Left lung (tissue), 10 donors: ENCODE data around the gene HTR4. TPM values are rescaled to one million over a fixed set of nuclear protein-coding genes. Genes with fewer than 3 reads are reported as not detected.

Source experiments
- ATAC-seq: fragments of 200-7000 bp; cut with Tn5 transposase; one replicate; pipeline ENCODE4 v1.9.1; 2020; ENCODE audit warnings: moderate library complexity
- DNase-seq, 4 donors: peaks; one replicate each; pipeline ENCODE4 v3.0.0-alpha.2; 2013 to 2020
- H3K27ac ChIP-seq, 2 donors: fragments of 200-600 bp; sonication (generic) in 1 of 2; one replicate each; pipeline versions ENCODE4 v1.5.0 to v1.8.0; 2020 to 2021
- H3K27me3 ChIP-seq, 2 donors: fragments of 200-600 bp; sonication (generic) in 1 of 2; one replicate each; pipeline versions ENCODE4 v1.5.0 to v1.8.0; 2020 to 2021
- H3K36me3 ChIP-seq, 2 donors: fragments of 200-600 bp; sonication (generic) in 1 of 2; one replicate each; pipeline versions ENCODE4 v1.5.0 to v1.8.0; 2020 to 2021
- H3K4me1 ChIP-seq, 2 donors: fragments of 200-600 bp; one replicate each; pipeline ENCODE4 v1.8.0; 2021
- H3K4me3 ChIP-seq, 2 donors: fragments of 200-600 bp; sonication (generic) in 1 of 2; one replicate each; pipeline versions ENCODE4 v1.5.0 to v1.8.0; 2020 to 2021; ENCODE audit warnings: mild to moderate bottlenecking in 1 of 2
- H3K9me3 ChIP-seq, 2 donors: fragments of 200-600 bp; sonication (generic) in 1 of 2; one replicate each; pipeline versions ENCODE4 v1.5.0 to v1.8.0; 2020 to 2021
- intact Hi-C, 2 donors: fragments of 100-400 bp; cut with DNase I; formaldehyde crosslinking; loops; one replicate each; pipeline versions ENCODE4 v1.11.2 to v1.14.2; 2022
- polyA plus RNA-seq, 6 donors: library from polyadenylated mRNA; unstranded; fragments of 120-200 nt; gene quantifications; one replicate each; pipeline ENCODE4 v1.2.1, GENCODE V29; 2013; ENCODE audit not compliant: insufficient read length in 6 of 6
- total RNA-seq, 2 donors: library from RNA; stranded (reverse); fragmentation: NEBNext Ultra II Directional; extraction: Animal tissue kit (Norgen Biotek cat#: 25700); gene quantifications; one replicate each; pipeline ENCODE4 v1.2.1, GENCODE V29; 2021
- TF ChIP-seq, protein P1 (sequence below), 2 donors: fragments of 200-600 bp; sonication (generic) in 1 of 2; IDR thresholded peaks; one replicate each; pipeline versions ENCODE4 v1.5.0 to v1.8.0; 2021; ENCODE audit warnings: antibody characterized with exemption in 2 of 2
- donor health status: DM: no; HTN: yes; CAD: no.
- donor health status: DM: no; HTN: no; CAD: no.

Gene HTR4
- total and polyA plus RNA-seq, 8 donors = 0.38 to 1.5 (median 0.76) TPM; not detected in 2

DNA sequence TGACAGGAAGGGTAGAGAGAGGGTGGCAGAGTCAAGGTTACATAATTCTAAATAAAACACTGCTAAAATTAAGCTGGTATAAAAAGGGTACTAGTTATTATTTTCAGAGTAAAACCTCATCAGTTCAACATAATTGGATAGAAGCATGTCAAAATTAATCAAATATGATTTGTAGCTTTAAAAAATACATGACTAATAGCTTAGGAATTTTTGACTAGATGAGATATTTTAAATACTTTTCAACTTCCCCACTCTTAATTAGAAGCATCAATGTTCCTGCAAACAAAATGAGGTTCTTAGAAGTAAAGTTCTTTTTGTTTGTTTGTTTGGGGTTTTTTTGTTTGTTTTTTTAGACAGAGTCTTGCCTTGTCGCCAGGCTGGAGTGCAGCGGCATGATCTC is 29.1 kb downstream of the HTR4 start:
- H3K9me3 ChIP-seq = no peaks in the 10 kb centered on the region
- ATAC-seq (no peak), DNase-seq (no peak)
- no peaks in the 10 kb centered on the region for H3K36me3 ChIP-seq
- no peak overlapping the region for H3K4me3 ChIP-seq
- peaks cover 0 to 6% of the 10 kb centered on the region in 2 donors for H3K27me3 ChIP-seq
- no peak overlapping the region for H3K27ac ChIP-seq
- TF ChIP-seq, protein P1, sequence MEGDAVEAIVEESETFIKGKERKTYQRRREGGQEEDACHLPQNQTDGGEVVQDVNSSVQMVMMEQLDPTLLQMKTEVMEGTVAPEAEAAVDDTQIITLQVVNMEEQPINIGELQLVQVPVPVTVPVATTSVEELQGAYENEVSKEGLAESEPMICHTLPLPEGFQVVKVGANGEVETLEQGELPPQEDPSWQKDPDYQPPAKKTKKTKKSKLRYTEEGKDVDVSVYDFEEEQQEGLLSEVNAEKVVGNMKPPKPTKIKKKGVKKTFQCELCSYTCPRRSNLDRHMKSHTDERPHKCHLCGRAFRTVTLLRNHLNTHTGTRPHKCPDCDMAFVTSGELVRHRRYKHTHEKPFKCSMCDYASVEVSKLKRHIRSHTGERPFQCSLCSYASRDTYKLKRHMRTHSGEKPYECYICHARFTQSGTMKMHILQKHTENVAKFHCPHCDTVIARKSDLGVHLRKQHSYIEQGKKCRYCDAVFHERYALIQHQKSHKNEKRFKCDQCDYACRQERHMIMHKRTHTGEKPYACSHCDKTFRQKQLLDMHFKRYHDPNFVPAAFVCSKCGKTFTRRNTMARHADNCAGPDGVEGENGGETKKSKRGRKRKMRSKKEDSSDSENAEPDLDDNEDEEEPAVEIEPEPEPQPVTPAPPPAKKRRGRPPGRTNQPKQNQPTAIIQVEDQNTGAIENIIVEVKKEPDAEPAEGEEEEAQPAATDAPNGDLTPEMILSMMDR (IDR thresholded peaks at IDR 0.05) = no peak
- no peaks in the 10 kb centered on the region for H3K4me1 ChIP-seq
- intact Hi-C loops = no loop called here

DNA sequence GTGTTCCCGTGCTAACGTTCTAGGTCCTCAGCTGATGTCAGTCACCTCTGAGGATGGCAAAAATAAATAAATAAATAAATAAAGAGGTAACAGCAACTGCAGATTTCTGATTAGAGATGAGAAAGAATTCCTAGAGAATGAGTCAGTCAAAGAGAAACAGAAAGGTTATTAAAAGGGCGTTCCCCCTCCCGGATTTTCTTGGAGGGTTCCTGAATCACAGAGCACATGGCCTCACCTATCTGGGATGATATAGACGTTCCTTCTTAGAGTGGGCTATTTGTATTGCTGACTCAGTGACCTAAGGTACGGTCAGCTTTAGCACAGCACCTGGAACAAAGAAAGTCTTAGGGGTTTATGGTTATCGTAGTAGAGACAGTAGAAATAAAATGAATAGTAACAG is 30.6 kb downstream of the HTR4 start:
- intact Hi-C loops = no loop called here
- TF ChIP-seq, protein P1 (IDR thresholded peaks at IDR 0.05) = no peak
- Histone ChIP-seq H3K9me3 (no peaks in the 10 kb centered on the region), H3K36me3 (no peaks in the 10 kb centered on the region), H3K4me1 (no peaks in the 10 kb centered on the region), H3K27ac (no peak overlapping the region), H3K27me3 (peaks cover 0 to 6% of the 10 kb centered on the region in 2 donors), H3K4me3 (no peak overlapping the region)
- ATAC-seq (no peak), DNase-seq (no peak)

DNA sequence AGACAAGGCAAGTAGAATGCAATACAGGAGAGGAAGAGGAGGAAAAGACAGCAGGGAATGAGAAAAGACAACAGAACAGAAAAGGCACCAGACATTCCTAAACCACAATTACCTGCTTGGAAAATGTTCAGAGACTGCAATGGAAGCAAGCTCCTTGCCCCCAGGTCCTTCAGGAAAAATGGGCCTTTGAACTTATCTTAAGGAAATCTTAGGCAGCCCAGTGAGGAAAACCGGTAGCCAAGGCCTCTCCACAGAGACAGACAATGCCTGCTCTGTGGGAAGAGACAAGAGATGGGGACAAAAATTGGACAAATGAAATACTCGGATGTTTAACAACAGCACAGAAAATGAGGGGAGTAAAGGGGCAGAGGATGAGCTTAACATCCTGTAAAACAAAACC is 31.2 kb downstream of the HTR4 start:
- intact Hi-C loops = no loop called here

DNA sequence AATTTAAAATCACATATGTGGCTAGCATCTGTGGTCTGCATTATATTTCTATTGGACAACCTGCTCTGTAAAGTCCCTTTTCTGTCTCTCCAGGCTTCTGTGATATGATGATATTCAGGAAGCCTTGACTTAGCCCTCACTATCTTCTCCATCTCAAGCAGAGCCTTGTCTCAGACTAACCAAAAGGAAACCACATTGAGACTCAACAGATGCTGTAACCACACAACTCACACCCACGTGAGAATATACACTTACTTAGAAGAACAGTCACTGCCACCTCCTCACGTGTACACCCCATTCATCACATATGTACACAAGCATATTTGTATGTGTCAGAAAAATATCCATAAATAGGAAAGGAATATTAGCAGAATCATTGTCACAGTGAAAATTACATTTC is 33.6 kb downstream of the HTR4 start:
- TF ChIP-seq, protein P1 (IDR thresholded peaks at IDR 0.05) = no peak
- H3K9me3 ChIP-seq = no peaks in the 10 kb centered on the region
- ATAC-seq (no peak), DNase-seq (no peak)
- H3K4me3 ChIP-seq = no peak overlapping the region
- intact Hi-C loops = no loop called here
- no peaks in the 10 kb centered on the region for H3K4me1 ChIP-seq
- no peaks in the 10 kb centered on the region for H3K36me3 ChIP-seq
- H3K27me3 ChIP-seq = peaks cover 0 to 3% of the 10 kb centered on the region in 2 donors
- no peak overlapping the region for H3K27ac ChIP-seq

More for the DNA sequence above, 31.2 kb downstream of the HTR4 start:
- Histone ChIP-seq H3K27ac (no peak overlapping the region), H3K27me3 (peaks cover 0 to 6% of the 10 kb centered on the region in 2 donors), H3K4me3 (no peak overlapping the region), H3K9me3 (no peaks in the 10 kb centered on the region), H3K36me3 (no peaks in the 10 kb centered on the region), H3K4me1 (no peaks in the 10 kb centered on the region)
- DNase-seq (no peak), ATAC-seq (no peak)
- TF ChIP-seq, protein P1 (IDR thresholded peaks at IDR 0.05) = no peak

DNA sequence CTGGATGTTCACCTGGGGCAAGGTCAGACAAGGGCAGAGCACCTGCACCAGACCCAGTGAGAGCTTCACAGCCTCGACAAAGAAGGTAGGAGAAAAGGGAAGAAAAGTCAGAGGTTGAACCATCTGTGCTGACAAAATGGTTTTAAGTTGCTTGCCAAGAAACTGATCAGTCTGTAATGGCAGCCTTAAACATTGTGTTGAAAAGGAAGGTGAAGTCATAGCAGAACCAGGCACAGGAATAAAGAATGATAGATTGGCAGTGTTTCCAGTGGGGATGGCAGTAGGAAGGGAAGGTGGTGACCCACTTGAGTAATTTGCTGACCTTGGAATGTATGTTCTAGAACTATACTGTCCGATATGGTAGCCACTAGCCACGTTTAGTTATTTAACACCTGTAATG is 34.2 kb downstream of the HTR4 start:
- H3K9me3 ChIP-seq = no peaks in the 10 kb centered on the region
- no peak overlapping the region for H3K27ac ChIP-seq
- ATAC-seq = no peak
- no peaks in the 10 kb centered on the region for H3K36me3 ChIP-seq
- no peak overlapping the region for H3K4me3 ChIP-seq
- intact Hi-C loops = no loop called here
- no peaks in the 10 kb centered on the region for H3K27me3 ChIP-seq
- TF ChIP-seq, protein P1 (IDR thresholded peaks at IDR 0.05) = no peak
- no peak for DNase-seq
- no peaks in the 10 kb centered on the region for H3K4me1 ChIP-seq
